Ishikawa (cell line): ENCODE measurements around the gene PTK6.

Experiments used
- EGR1 ChIP-seq: IDR thresholded peaks from 2 replicates; pipeline ENCODE4 v1.6.1; 2012
- EP300 ChIP-seq: IDR thresholded peaks from 2 replicates; pipeline ENCODE4 v1.6.1; 2012; ENCODE audit warnings: borderline replicate concordance
- FOXM1 ChIP-seq: IDR thresholded peaks from 2 replicates; pipeline ENCODE4 v1.6.1; 2012; ENCODE audit warnings: low read depth, borderline replicate concordance
- NFIC ChIP-seq: IDR thresholded peaks from 2 replicates; pipeline ENCODE4 v1.6.1; 2012
- RAD21 ChIP-seq: IDR thresholded peaks from 2 replicates; pipeline ENCODE4 v1.6.1; 2012; ENCODE audit warnings: low read depth
- TAF1 ChIP-seq: IDR thresholded peaks from 2 replicates; pipeline ENCODE4 v1.6.1; 2012; ENCODE audit warnings: low read depth, mild to moderate bottlenecking
- TCF12 ChIP-seq: IDR thresholded peaks from 2 replicates; pipeline ENCODE4 v1.6.1; 2012; ENCODE audit warnings: low read depth
- YY1 ChIP-seq: IDR thresholded peaks from 2 replicates; pipeline ENCODE4 v1.6.1; 2012; ENCODE audit warnings: low read depth
- ZBTB7A ChIP-seq: IDR thresholded peaks from 2 replicates; pipeline ENCODE4 v1.6.1; 2012; ENCODE audit warnings: low read depth
- TF ChIP-seq, protein P1 (sequence below): IDR thresholded peaks from 2 replicates; pipeline ENCODE4 v1.6.1; 2012; ENCODE audit warnings: low read depth, mild to moderate bottlenecking
- TF ChIP-seq, protein P2 (sequence below): IDR thresholded peaks from 2 replicates; pipeline ENCODE4 v1.6.1; 2012

DNA sequence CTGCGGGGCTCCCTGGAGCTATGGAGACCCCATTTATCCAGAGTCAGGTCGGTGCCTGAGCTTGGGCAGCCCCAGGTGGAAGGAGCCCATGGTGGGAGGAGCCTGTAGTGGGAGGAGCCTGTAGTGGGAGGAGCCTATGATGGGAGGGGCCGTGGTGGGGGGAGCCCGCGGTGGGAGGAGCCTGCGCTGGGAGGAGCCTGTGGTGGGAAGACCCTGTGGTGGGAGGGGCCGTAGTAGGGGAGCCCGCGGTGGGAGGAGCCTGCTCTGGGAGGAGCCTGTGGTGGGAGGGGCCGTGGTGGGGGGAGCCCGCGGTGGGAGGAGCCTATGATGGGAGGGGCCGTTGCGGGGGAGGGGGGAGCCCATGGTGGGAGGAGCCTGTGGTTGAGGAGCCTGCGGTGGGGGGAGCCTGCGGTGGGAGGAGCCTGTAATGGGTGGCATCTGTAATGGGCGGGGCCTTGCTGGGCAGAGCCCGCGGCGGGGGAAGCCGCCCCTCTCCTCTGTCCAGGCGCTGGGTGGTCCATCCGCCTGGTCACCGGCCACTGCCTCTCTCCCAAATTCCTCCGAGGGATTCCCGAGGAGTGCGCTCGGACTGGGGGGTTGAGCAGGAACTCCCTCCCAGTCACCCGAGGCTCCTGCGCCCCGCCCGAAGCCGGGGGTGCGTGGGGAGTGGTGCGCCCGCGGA, 16.2 kb upstream of the PTK6 start:
- TF ChIP-seq, protein P1, sequence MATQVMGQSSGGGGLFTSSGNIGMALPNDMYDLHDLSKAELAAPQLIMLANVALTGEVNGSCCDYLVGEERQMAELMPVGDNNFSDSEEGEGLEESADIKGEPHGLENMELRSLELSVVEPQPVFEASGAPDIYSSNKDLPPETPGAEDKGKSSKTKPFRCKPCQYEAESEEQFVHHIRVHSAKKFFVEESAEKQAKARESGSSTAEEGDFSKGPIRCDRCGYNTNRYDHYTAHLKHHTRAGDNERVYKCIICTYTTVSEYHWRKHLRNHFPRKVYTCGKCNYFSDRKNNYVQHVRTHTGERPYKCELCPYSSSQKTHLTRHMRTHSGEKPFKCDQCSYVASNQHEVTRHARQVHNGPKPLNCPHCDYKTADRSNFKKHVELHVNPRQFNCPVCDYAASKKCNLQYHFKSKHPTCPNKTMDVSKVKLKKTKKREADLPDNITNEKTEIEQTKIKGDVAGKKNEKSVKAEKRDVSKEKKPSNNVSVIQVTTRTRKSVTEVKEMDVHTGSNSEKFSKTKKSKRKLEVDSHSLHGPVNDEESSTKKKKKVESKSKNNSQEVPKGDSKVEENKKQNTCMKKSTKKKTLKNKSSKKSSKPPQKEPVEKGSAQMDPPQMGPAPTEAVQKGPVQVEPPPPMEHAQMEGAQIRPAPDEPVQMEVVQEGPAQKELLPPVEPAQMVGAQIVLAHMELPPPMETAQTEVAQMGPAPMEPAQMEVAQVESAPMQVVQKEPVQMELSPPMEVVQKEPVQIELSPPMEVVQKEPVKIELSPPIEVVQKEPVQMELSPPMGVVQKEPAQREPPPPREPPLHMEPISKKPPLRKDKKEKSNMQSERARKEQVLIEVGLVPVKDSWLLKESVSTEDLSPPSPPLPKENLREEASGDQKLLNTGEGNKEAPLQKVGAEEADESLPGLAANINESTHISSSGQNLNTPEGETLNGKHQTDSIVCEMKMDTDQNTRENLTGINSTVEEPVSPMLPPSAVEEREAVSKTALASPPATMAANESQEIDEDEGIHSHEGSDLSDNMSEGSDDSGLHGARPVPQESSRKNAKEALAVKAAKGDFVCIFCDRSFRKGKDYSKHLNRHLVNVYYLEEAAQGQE: no peak
- no peak for TF ChIP-seq YY1
- no peak for TF ChIP-seq RAD21
- no peak for TF ChIP-seq NFIC
- peak; percentile 35; the same call in 1 of the 2 replicates for TF ChIP-seq TAF1
- no peak for TF ChIP-seq FOXM1
- TF ChIP-seq, protein P2, sequence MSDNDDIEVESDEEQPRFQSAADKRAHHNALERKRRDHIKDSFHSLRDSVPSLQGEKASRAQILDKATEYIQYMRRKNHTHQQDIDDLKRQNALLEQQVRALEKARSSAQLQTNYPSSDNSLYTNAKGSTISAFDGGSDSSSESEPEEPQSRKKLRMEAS: no peak
- no peak for TF ChIP-seq EP300
- TF ChIP-seq TCF12: no peak
- TF ChIP-seq EGR1: no peak
- no peak for TF ChIP-seq ZBTB7A
